GM20000 (cell line): ENCODE measurements around the gene VPS13D.

Experiments used
- DNase-seq: peaks from one replicate; pipeline ENCODE4 v3.0.0; 2012; ENCODE audit warnings: low spot score
- CTCF ChIP-seq: IDR thresholded peaks from 2 replicates; pipeline ENCODE4 v1.5.1; 2012; ENCODE audit warnings: mild to moderate bottlenecking, control low read depth; ENCODE audit errors: extremely low read depth, missing control alignments

The VPS13D gene

GRCh38 chr1:12339396-12339795 lies 109.6 kb downstream of the VPS13D start:
- DNase-seq, result no peak
- TF ChIP-seq CTCF, result no peak

GRCh38 chr1:12339811-12340543 lies 110.1 kb downstream of the VPS13D start:
- TF ChIP-seq CTCF, result no peak

DNA sequence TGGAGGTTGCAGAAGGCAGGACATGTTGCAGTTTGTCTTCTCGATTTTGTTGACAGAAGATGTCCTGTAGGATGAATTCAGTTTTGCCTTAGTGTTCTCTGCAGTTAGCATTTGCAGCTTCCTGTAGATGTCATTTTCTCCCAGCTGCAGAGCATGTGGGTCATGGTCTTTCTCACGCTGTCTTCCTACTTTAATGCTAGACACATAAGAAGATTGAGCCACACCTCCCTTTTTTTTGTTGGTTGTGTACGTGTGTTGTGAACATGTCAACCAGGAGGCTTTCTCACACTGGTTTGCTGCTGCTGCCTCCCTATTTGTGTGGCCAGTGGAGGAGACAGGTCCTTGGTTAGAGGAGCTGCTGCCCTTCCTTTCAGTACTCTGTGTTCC lies 110.7 kb downstream of the VPS13D start:
- no peak for DNase-seq
- no peak for TF ChIP-seq CTCF

More at GRCh38 chr1:12339811-12340543, 110.1 kb downstream of the VPS13D start:
- no peak for DNase-seq

- no peak for DNase-seq
- no peak for TF ChIP-seq CTCF
Observed at GRCh38 chr1:12341667-12342066, 111.8 kb downstream of the VPS13D start.

DNA sequence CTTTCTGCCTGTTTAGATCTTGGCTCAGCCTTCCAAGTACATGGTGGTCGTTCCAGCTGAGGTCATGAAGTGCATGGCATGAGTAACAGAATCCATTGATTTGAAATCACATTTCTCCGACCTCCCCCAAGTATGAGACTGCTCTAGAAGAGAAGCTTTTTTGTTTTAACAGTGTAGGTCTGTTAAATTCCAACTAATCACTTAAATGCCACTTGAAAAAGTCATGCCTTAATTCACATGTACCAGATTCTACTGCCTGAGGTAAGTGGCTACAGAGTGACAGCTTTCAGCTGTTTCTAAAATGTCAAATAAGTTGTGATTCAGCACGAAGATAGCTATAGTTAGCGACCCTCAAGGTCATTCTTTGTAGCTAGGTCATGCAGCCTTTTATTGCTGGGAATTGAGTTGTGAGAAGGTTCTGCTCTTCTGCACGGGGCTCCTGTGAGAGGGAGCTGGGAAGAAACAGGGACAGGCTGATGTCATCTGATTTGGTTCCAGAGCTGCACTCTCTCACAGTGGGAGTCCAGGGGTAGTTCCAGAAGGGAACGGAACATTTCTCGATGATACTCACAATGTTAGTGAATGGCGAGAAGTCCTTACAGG lies 112.7 kb downstream of the VPS13D start:
- no peak for TF ChIP-seq CTCF

GRCh38 chr1:12343823-12344487 lies 114.1 kb downstream of the VPS13D start:
- DNase-seq, result peak; percentile 20
- TF ChIP-seq CTCF, result no peak

More for the DNA sequence above, 112.7 kb downstream of the VPS13D start:
- no peak for DNase-seq
